Neural cell (in vitro differentiated cells): ENCODE results near the gene MKX. TPM values are rescaled to one million over a fixed set of nuclear protein-coding genes. Genes with fewer than 3 reads are reported as not detected.

ENCODE experiments used
- H2AFZ ChIP-seq: fragments of 200-600, 300-800 bp; sonication (generic), shearing (Covaris generic); 2 replicates; pipeline ENCODE4 v1.6.0; 2014; ENCODE audit warnings: low read depth, mild to moderate bottlenecking, antibody characterized with exemption, low read length, moderate library complexity
- H3F3A ChIP-seq: fragments of 200-600 bp; shearing (Covaris generic); 2 replicates; pipeline ENCODE4 v1.6.1; 2016; ENCODE audit warnings: mild to moderate bottlenecking, moderate library complexity, mixed read lengths, antibody characterized with exemption, low read length; ENCODE audit not compliant: insufficient read depth, poor library complexity, severe bottlenecking
- H3K27ac ChIP-seq: fragments of 200-600, 300-800 bp; sonication (generic), shearing (Covaris generic); 2 replicates; pipeline ENCODE4 v1.5.1; 2014; ENCODE audit warnings: mild to moderate bottlenecking, low read length, moderate library complexity
- H3K27me3 ChIP-seq: fragments of 300-800, 200-600 bp; sonication (generic), shearing (Covaris generic); 2 replicates; pipeline ENCODE4 v1.6.0; 2014; ENCODE audit warnings: mild to moderate bottlenecking, low read depth, low read length, moderate library complexity; ENCODE audit not compliant: insufficient read depth
- H3K36me3 ChIP-seq: fragments of 300-800, 200-600 bp; sonication (generic), shearing (Covaris generic); 2 replicates; pipeline ENCODE4 v1.5.1; 2014; ENCODE audit warnings: mild to moderate bottlenecking, antibody characterized with exemption, low read length, moderate library complexity; ENCODE audit not compliant: insufficient read depth
- H3K4me2 ChIP-seq: fragments of 300-800, 200-600 bp; sonication (generic), shearing (Covaris generic); 2 replicates; pipeline ENCODE4 v1.6.0; 2014; ENCODE audit warnings: mild to moderate bottlenecking, low read length
- H3K4me3 ChIP-seq: fragments of 300-800, 200-600 bp; sonication (generic), shearing (Covaris generic); 2 replicates; pipeline ENCODE4 v1.5.1; 2014; ENCODE audit warnings: mild to moderate bottlenecking, low read length, moderate library complexity
- H3K79me2 ChIP-seq: fragments of 200-600 bp; shearing (Covaris generic); replicated peaks from 2 replicates; pipeline ENCODE4 v1.6.0; 2014; ENCODE audit warnings: mild to moderate bottlenecking, low read length, moderate library complexity; ENCODE audit not compliant: insufficient read depth
- H3K9ac ChIP-seq: fragments of 300-800, 200-600 bp; sonication (generic), shearing (Covaris generic); 2 replicates; pipeline ENCODE4 v1.6.1; 2016; ENCODE audit warnings: mild to moderate bottlenecking, low read length, mixed read lengths
- H3K9me2 ChIP-seq: fragments of 200-600 bp; shearing (Covaris generic); 2 replicates; pipeline ENCODE4 v1.6.1; 2016; ENCODE audit warnings: mild to moderate bottlenecking, low read length, mixed read lengths; ENCODE audit not compliant: insufficient read depth
- H3K9me3 ChIP-seq: fragments of 200-600, 300-800 bp; sonication (generic), shearing (Covaris generic); 2 replicates; pipeline ENCODE4 v1.6.1; 2016; ENCODE audit warnings: mild to moderate bottlenecking, mixed run types, low read length, moderate library complexity, mixed read lengths
- H4K20me1 ChIP-seq: fragments of 200-600 bp; shearing (Covaris generic); 2 replicates; pipeline ENCODE4 v1.6.1; 2016; ENCODE audit warnings: mild to moderate bottlenecking, mixed run types; ENCODE audit not compliant: insufficient read depth
- CTCF ChIP-seq: fragments of 450-650 bp; IDR thresholded peaks from 2 replicates; pipeline ENCODE4 v1.5.1; 2014; ENCODE audit warnings: antibody characterized with exemption, mild to moderate bottlenecking, moderate library complexity; ENCODE audit not compliant: poor library complexity, severe bottlenecking
- EP300 ChIP-seq: fragments of 450-650 bp; conservative IDR thresholded peaks from 2 replicates; pipeline ENCODE4 v1.6.1; 2014; ENCODE audit warnings: antibody characterized with exemption, mild to moderate bottlenecking, moderate library complexity; ENCODE audit not compliant: poor library complexity, severe bottlenecking
- EZH2 ChIP-seq: fragments of 200-600, 300-800 bp; shearing (Covaris generic), sonication (generic); IDR thresholded peaks from 2 replicates; pipeline ENCODE4 v1.6.1; 2014; ENCODE audit warnings: antibody characterized with exemption, low read length, borderline replicate concordance, mild to moderate bottlenecking; ENCODE audit not compliant: insufficient read depth, poor library complexity, severe bottlenecking
- MXI1 ChIP-seq: fragments of 450-650 bp; conservative IDR thresholded peaks from 2 replicates; pipeline ENCODE4 v1.6.1; 2014; ENCODE audit warnings: antibody characterized with exemption, mild to moderate bottlenecking; ENCODE audit not compliant: poor library complexity, severe bottlenecking
- POLR2AphosphoS5 ChIP-seq: IDR thresholded peaks from 2 replicates; pipeline ENCODE4 v1.6.1; 2012
- RAD21 ChIP-seq: fragments of 450-650 bp; conservative IDR thresholded peaks from 2 replicates; pipeline ENCODE4 v1.6.1; 2014; ENCODE audit warnings: antibody characterized with exemption, mild to moderate bottlenecking, moderate library complexity
- REST ChIP-seq: IDR thresholded peaks from 2 replicates; pipeline ENCODE4 v1.6.1; 2012; ENCODE audit warnings: borderline replicate concordance
- SMC3 ChIP-seq: fragments of 450-650 bp; conservative IDR thresholded peaks from 2 replicates; pipeline ENCODE4 v1.6.1; 2014; ENCODE audit warnings: antibody characterized with exemption, mild to moderate bottlenecking, moderate library complexity; ENCODE audit not compliant: poor library complexity
- TAF1 ChIP-seq: IDR thresholded peaks from 2 replicates; pipeline ENCODE4 v1.6.1; 2012; ENCODE audit warnings: low read depth
- polyA plus RNA-seq: library from polyadenylated mRNA; depleted of rRNA; stranded (reverse); fragments of >200 nt; gene quantifications from 2 replicates; pipeline ENCODE4 v1.2.3, GENCODE V29; 2014

MKX gene
- polyA plus RNA-seq, 1 donor from 2014 or later = not detected

GRCh38 chr10:27713941-27714340, 31.7 kb downstream of the MKX start:
- H3K79me2 ChIP-seq = no peaks in the 10 kb centered on the region
- no peaks in the 10 kb centered on the region for H3K9me3 ChIP-seq
- H3K36me3 ChIP-seq = no peaks in the 10 kb centered on the region
- no peak overlapping the region for H3K27ac ChIP-seq
- no peaks in the 10 kb centered on the region for H4K20me1 ChIP-seq
- no peaks in the 10 kb centered on the region for H3K9me2 ChIP-seq
- no peaks in the 10 kb centered on the region for H3F3A ChIP-seq
- no peak overlapping the region for H2AFZ ChIP-seq
- H3K9ac ChIP-seq = no peak overlapping the region
- no peaks in the 10 kb centered on the region for H3K27me3 ChIP-seq
- no peak for TF ChIP-seq MXI1
- no peak for TF ChIP-seq EP300
- no peak for TF ChIP-seq CTCF
- TF ChIP-seq TAF1 = no peak
- no peak for TF ChIP-seq SMC3
- TF ChIP-seq EZH2 = no peak
- no peak for TF ChIP-seq RAD21
- TF ChIP-seq POLR2AphosphoS5 = no peak
- no peak for TF ChIP-seq REST
- no peak overlapping the region for H3K4me2 ChIP-seq
- H3K4me3 ChIP-seq = no peak overlapping the region

GRCh38 chr10:27710014-27710413, 35.6 kb downstream of the MKX start:
- no peaks in the 10 kb centered on the region for H3F3A ChIP-seq
- H2AFZ ChIP-seq = no peak overlapping the region
- no peak overlapping the region for H3K27ac ChIP-seq
- no peaks in the 10 kb centered on the region for H4K20me1 ChIP-seq
- no peak overlapping the region for H3K4me2 ChIP-seq
- H3K9me3 ChIP-seq = no peaks in the 10 kb centered on the region
- no peaks in the 10 kb centered on the region for H3K79me2 ChIP-seq
- no peak overlapping the region for H3K4me3 ChIP-seq
- no peaks in the 10 kb centered on the region for H3K27me3 ChIP-seq
- H3K9ac ChIP-seq = no peak overlapping the region
- no peaks in the 10 kb centered on the region for H3K9me2 ChIP-seq
- H3K36me3 ChIP-seq = no peaks in the 10 kb centered on the region
- no peak for TF ChIP-seq SMC3
- TF ChIP-seq EP300 = no peak
- no peak for TF ChIP-seq MXI1
- no peak for TF ChIP-seq CTCF
- no peak for TF ChIP-seq EZH2
- TF ChIP-seq RAD21 = no peak
- no peak for TF ChIP-seq REST
- no peak for TF ChIP-seq TAF1
- TF ChIP-seq POLR2AphosphoS5 = no peak
